HL-60 (cell line): ENCODE results near the gene TEDDM1.
"Not testable (repeated sequence)": the region's sequence is repeated elsewhere in the genome, so short reads cannot be mapped to it uniquely, and the experiment has no call there.

Experiments
- DNase-seq, 2 experiments: peaks; one replicate each; pipeline ENCODE4 v3.0.0-alpha.2; 2010 to 2020; ENCODE audit warnings: low read depth in 1 of 2, low spot score in 1 of 2
- H3K27ac ChIP-seq: fragments of 250-450 bp; sonication (Bioruptor Pico); replicated peaks from 2 replicates; pipeline ENCODE4 v1.5.1; 2020; ENCODE audit warnings: mild to moderate bottlenecking, moderate library complexity
- H3K27me3 ChIP-seq: fragments of 250-450 bp; sonication (Bioruptor Pico); 2 replicates; pipeline ENCODE4 v1.5.1; 2021; ENCODE audit warnings: mild to moderate bottlenecking, moderate library complexity; ENCODE audit not compliant: insufficient read depth, poor library complexity, severe bottlenecking
- H3K4me3 ChIP-seq: replicated peaks from 2 replicates; pipeline ENCODE4 v1.5.1; 2011; ENCODE audit warnings: mild to moderate bottlenecking, control low read depth, low read length; ENCODE audit not compliant: insufficient read depth
- GABPA ChIP-seq: IDR thresholded peaks from 2 replicates; pipeline ENCODE4 v1.6.1; 2012; ENCODE audit warnings: low read depth
- POLR2AphosphoS5 ChIP-seq: IDR thresholded peaks from 2 replicates; pipeline ENCODE4 v1.6.1; 2012; ENCODE audit warnings: low read depth
- REST ChIP-seq: IDR thresholded peaks from 2 replicates; pipeline ENCODE4 v1.6.1; 2012; ENCODE audit warnings: low read depth; ENCODE audit not compliant: insufficient replicate concordance
- SPI1 ChIP-seq: IDR thresholded peaks from 2 replicates; pipeline ENCODE4 v1.6.1; 2012; ENCODE audit warnings: low read depth, mild to moderate bottlenecking, borderline replicate concordance
- long read RNA-seq: library from polyadenylated mRNA; unstranded; transcript quantifications from one replicate; pipeline ENCODE4 v2.0.0, GENCODE V29; 2020
- TF ChIP-seq, protein P1 (sequence below): IDR thresholded peaks from one replicate; pipeline ENCODE4 v1.5.1; 2011; ENCODE audit warnings: low read length, control low read depth, inconsistent platforms; ENCODE audit not compliant: insufficient read depth

TEDDM1 gene, protein sequence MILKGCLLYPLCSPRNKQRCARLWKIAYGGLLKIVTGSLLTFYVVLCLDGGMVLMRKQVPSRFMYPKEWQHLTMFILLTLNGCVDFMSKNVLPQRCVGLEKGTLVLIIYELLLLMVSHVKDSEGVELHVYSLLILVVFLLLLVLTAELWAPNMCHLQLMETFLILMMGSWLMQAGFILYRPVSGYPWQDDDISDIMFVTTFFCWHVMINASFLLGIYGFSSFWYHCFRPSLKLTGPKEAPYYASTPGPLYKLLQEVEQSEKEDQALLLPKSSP
- long read RNA-seq, result 0 reads

GRCh38 chr1:182400567-182400966 lies at the start of gene TEDDM1:
Gene TEDDM1, minus strand, starts transcription at chr1:182400667. Its CDS starts 182 bp downstream, at chr1:182400485.
- H3K27me3 ChIP-seq, result no peaks in the 10 kb centered on the region
- no peak within 1 kb of the TSS for H3K27ac ChIP-seq
- DNase-seq, result no peak
- no peak for TF ChIP-seq GABPA
- no peak within 1 kb of the TSS for H3K4me3 ChIP-seq

DNA sequence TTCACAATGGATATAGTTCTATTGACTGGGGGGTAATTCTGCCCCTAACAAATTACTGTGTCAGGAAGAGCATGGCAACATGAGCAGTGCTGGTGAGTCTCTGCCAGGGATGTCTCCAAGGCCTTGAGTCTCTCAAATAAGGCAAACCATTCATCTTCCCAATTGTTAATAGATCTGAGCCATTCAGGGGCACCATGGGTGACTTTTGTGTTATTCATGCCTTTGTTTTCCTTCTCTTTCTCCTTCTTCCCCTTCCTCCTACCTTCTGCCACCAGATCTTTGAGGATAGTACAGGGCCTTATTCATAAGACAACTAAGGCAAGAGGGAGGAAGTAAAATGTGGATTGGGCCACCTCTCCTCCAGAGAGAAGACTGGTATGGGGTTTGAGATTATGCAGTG lies 49.6 kb upstream of the TEDDM1 start, which contains the start of gene RGSL1:
Gene RGSL1, plus strand, starts transcription at position 60 of the 400 bp plus-strand sequence. Its CDS starts 20 bp downstream, at position 80.
- Histone ChIP-seq H3K27ac (no peak within 1 kb of the TSS), H3K27me3 (no peaks in the 10 kb centered on the region), H3K4me3 (no peak within 1 kb of the TSS)
- DNase-seq, result no peak
- TF ChIP-seq GABPA (no peak), SPI1 (no peak)
- TF ChIP-seq, protein P1, sequence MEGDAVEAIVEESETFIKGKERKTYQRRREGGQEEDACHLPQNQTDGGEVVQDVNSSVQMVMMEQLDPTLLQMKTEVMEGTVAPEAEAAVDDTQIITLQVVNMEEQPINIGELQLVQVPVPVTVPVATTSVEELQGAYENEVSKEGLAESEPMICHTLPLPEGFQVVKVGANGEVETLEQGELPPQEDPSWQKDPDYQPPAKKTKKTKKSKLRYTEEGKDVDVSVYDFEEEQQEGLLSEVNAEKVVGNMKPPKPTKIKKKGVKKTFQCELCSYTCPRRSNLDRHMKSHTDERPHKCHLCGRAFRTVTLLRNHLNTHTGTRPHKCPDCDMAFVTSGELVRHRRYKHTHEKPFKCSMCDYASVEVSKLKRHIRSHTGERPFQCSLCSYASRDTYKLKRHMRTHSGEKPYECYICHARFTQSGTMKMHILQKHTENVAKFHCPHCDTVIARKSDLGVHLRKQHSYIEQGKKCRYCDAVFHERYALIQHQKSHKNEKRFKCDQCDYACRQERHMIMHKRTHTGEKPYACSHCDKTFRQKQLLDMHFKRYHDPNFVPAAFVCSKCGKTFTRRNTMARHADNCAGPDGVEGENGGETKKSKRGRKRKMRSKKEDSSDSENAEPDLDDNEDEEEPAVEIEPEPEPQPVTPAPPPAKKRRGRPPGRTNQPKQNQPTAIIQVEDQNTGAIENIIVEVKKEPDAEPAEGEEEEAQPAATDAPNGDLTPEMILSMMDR, result no peak

DNA sequence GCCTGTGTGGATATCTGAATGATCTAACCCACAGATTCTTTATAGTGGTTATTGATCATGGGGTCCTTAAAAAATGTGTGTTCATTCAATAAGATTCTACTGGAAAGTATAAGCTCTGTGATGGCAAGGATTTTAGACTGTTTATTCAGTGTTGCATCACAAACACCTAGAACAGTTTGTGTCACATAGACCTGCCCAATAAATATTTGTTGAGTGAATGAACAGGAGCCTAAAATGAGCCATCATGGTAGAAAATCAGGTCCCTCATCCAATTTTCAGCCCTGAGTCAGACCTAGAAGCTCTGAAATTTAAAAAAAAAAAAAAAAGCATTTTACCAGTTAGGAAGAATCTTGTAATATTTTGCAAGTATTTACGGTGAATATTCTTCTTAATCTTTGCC lies 47.2 kb upstream of the TEDDM1 start:
- DNase-seq, result no peak
- H3K27ac ChIP-seq, result no peak overlapping the region
- H3K27me3 ChIP-seq, result no peaks in the 10 kb centered on the region
- no peak overlapping the region for H3K4me3 ChIP-seq
- TF ChIP-seq SPI1, result no peak
- TF ChIP-seq, protein P1, result no peak
- no peak for TF ChIP-seq POLR2AphosphoS5
- TF ChIP-seq GABPA, result no peak
- no peak for TF ChIP-seq REST

GRCh38 chr1:182447124-182447523 lies 46.7 kb upstream of the TEDDM1 start:
- not testable (repeated sequence) for H3K27me3 ChIP-seq, DNase-seq, H3K27ac ChIP-seq, H3K4me3 ChIP-seq

DNA sequence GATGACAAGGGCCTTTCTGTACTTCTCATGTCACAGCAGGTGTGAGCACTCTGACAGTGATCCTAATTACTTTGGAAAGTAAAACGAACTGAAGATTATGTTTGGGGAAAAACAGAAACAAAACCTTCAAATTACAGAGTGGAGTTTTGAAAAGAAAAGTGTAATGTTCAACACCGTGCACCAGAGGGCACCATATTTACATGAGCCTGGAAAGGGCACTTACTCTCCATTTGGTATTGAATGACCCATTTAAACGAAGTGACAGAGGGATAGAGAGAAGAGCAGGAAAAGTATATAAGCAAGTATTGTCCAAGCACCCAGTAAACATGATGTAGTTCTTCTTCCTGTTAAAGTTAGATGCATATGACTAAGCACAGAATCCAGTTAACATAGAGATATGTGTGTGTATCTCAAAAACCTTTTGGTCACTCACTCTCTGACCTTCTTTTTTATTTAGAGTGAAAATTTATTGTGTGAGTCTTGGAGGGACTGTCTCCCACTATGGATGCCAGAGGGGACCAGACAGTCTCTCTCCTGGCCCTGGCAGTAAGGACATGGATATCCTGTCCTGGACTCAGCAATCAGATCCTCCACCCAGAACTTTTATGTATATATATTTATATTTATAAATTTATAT lies 45.7 kb upstream of the TEDDM1 start:
- Histone ChIP-seq H3K4me3 (no peak overlapping the region), H3K27ac (peak overlapping the region; percentile 19; the same call in 1 of the 2 replicates), H3K27me3 (no peaks in the 10 kb centered on the region)
- TF ChIP-seq SPI1, result no peak
- TF ChIP-seq, protein P1, result peak; percentile 27
- TF ChIP-seq REST, result no peak
- peak in 1 of 2 experiments; percentile 56 for DNase-seq
